AG04449 (cell line): ENCODE results near the gene GRAMD2A.
A peak's percentile ranks its signal among the peaks of the same experiment; 100 is the strongest.

Experiments
- CTCF ChIA-PET: fragments of 350-600 bp; formaldehyde crosslinking; extraction: SDS; loops from one replicate; lab custom pipeline; 2021; ENCODE audit warnings: antibody characterized with exemption; lab: Yijun Ruan, JAX
- POLR2A ChIA-PET: fragments of 400-600, 350-600 bp; formaldehyde crosslinking; extraction: SDS; loops from one replicate; lab custom pipeline; 2020; ENCODE audit warnings: antibody characterized with exemption, inconsistent platforms; lab: Yijun Ruan, JAX
- DNase-seq: peaks from one replicate; pipeline ENCODE4 v3.0.0-alpha.2; 2010; ENCODE audit warnings: low read depth, low spot score
- H3K4me3 ChIP-seq: 2 replicates; pipeline ENCODE4 v1.5.1; 2011; ENCODE audit warnings: low read depth, mild to moderate bottlenecking, control low read depth, low read length
- CTCF ChIP-seq: IDR thresholded peaks from one replicate; pipeline ENCODE4 v1.5.1; 2011; ENCODE audit warnings: mild to moderate bottlenecking, moderate library complexity, low read length, control low read depth, inconsistent platforms; ENCODE audit not compliant: insufficient read depth; ENCODE audit errors: missing control alignments

Gene GRAMD2A

GRCh38 chr15:72197460-72198355 lies at the start of gene GRAMD2A:
GRAMD2A (minus strand) TSS chr15:72197787.
- H3K4me3 ChIP-seq = peak within 1 kb of the TSS; percentile 12
- POLR2A ChIA-PET = interaction anchor here (0.9 to 2.9 kb wide), 3 partner anchors 30 to 40 kb away, joined by 3 to 13 read pairs (median 12); partner anchors contain the start of gene PKM
- DNase-seq = no peak

GRCh38 chr15:72242775-72243370 lies 45.3 kb upstream of the GRAMD2A start:
- DNase-seq = no peak
- ChIA-PET CTCF (interaction anchor here (1.0 kb wide), 1 partner anchor 43 kb away, joined by 3 read pairs; no protein-coding TSS in a partner anchor), POLR2A (interaction anchor here (0.9 kb wide), 1 partner anchor 11 kb away, joined by 4 read pairs; the partner anchor contains the start of gene PKM)
- no peak for TF ChIP-seq CTCF
- no peak overlapping the region for H3K4me3 ChIP-seq

More at GRCh38 chr15:72197460-72198355, at the start of gene GRAMD2A:
- CTCF ChIA-PET = interaction anchor here (0.9 to 6.1 kb wide), 10 partner anchors 9 to 445 kb away, joined by 3 to 41 read pairs (median 4); no protein-coding TSS in a partner anchor
- TF ChIP-seq CTCF = no peak

GRCh38 chr15:72239652-72240051 lies 42.1 kb upstream of the GRAMD2A start:
- ChIA-PET CTCF (interaction anchor here (1.1 to 2.4 kb wide), 5 partner anchors 9 to 34 kb away, joined by 3 to 8 read pairs (median 4); partner anchors contain the start of gene PKM), POLR2A (interaction anchor here (5.3 kb wide), 1 partner anchor 12 kb away, joined by 49 read pairs; no protein-coding TSS in a partner anchor)
- no peak for DNase-seq
- TF ChIP-seq CTCF = no peak
- no peak overlapping the region for H3K4me3 ChIP-seq

- no peak for TF ChIP-seq CTCF
- ChIA-PET CTCF (interaction anchor here (1.1 to 2.4 kb wide), 4 partner anchors 11 to 38 kb away, joined by 4 to 8 read pairs (median 6); no protein-coding TSS in a partner anchor), POLR2A (interaction anchor here (0.7 to 5.3 kb wide), 2 partner anchors 10 to 14 kb away, joined by 3 to 49 read pairs; no protein-coding TSS in a partner anchor)
- H3K4me3 ChIP-seq = no peak overlapping the region
- no peak for DNase-seq
Observed at GRCh38 chr15:72238586-72238985, 41.0 kb upstream of the GRAMD2A start.

- no peak for TF ChIP-seq CTCF
- DNase-seq = no peak
- no peak overlapping the region for H3K4me3 ChIP-seq
- POLR2A ChIA-PET = interaction anchor here (1.0 to 5.3 kb wide), 2 partner anchors 10 to 41 kb away, joined by 3 to 49 read pairs; partner anchors contain the start of gene GRAMD2A
- CTCF ChIA-PET = interaction anchor here (1.8 to 2.5 kb wide), 3 partner anchors 11 to 37 kb away, joined by 5 to 22 read pairs (median 6); no protein-coding TSS in a partner anchor
Observed at GRCh38 chr15:72237853-72238224, 40.3 kb upstream of the GRAMD2A start.
